Germinal center (tissue), 1 donor: ENCODE data around the gene CCDC74B.
"Not testable (repeated sequence)": the region's sequence is repeated elsewhere in the genome, so short reads cannot be mapped to it uniquely, and the experiment has no call there.

ENCODE experiments used
- DNase-seq: peaks from one replicate; pipeline ENCODE4 v3.0.0; 2012; ENCODE audit warnings: mixed read lengths, low spot score

The CCDC74B gene

GRCh38 chr2:130166611-130167010 is 21.7 kb upstream of the CCDC74B start:
- not testable (repeated sequence) for DNase-seq

GRCh38 chr2:130165293-130166016 is 20.5 kb upstream of the CCDC74B start:
- DNase-seq, result no peak

- no peak for DNase-seq
These were observed 18.1 kb upstream of the CCDC74B start for GRCh38 chr2:130162968-130163367.

GRCh38 chr2:130162486-130162885 is 17.6 kb upstream of the CCDC74B start:
- DNase-seq, result not testable (repeated sequence)

GRCh38 chr2:130160838-130161705 is 16.2 kb upstream of the CCDC74B start:
- not testable (repeated sequence) for DNase-seq

- DNase-seq, result no peak
These were observed 15.2 kb upstream of the CCDC74B start for GRCh38 chr2:130160131-130160530.

GRCh38 chr2:130159376-130159775 is 14.5 kb upstream of the CCDC74B start:
- not testable (repeated sequence) for DNase-seq

- DNase-seq, result no peak
These were observed 13.7 kb upstream of the CCDC74B start for GRCh38 chr2:130158631-130159030.

GRCh38 chr2:130157825-130158514 is 13.1 kb upstream of the CCDC74B start:
- peak; percentile 35 for DNase-seq

- DNase-seq, result peak; percentile 32
These were observed 12.4 kb upstream of the CCDC74B start for GRCh38 chr2:130157354-130157753.

GRCh38 chr2:130156624-130157004 is 11.7 kb upstream of the CCDC74B start:
- DNase-seq, result no peak

GRCh38 chr2:130155956-130156623 is 11.2 kb upstream of the CCDC74B start:
- DNase-seq, result peak; percentile 35

GRCh38 chr2:130154773-130155765 is 10.2 kb upstream of the CCDC74B start:
- no peak for DNase-seq

GRCh38 chr2:130154423-130154770 is 9.5 kb upstream of the CCDC74B start:
- DNase-seq, result not testable (repeated sequence)

- DNase-seq, result not testable (repeated sequence)
These were observed 9.0 kb upstream of the CCDC74B start for GRCh38 chr2:130153721-130154422.

GRCh38 chr2:130152816-130153595 is 8.1 kb upstream of the CCDC74B start:
- no peak for DNase-seq

GRCh38 chr2:130152136-130152815 is 7.4 kb upstream of the CCDC74B start:
- not testable (repeated sequence) for DNase-seq

GRCh38 chr2:130151145-130151512 is 6.2 kb upstream of the CCDC74B start:
- not testable (repeated sequence) for DNase-seq
